GM19193 (cell line): ENCODE results near the gene CCDC85A.

Experiments
- POLR2A ChIP-seq: IDR thresholded peaks from 4 replicates; pipeline ENCODE4 v1.6.1; 2011; ENCODE audit not compliant: insufficient read depth, insufficient read length; ENCODE audit errors: extremely low read depth

Gene CCDC85A

DNA sequence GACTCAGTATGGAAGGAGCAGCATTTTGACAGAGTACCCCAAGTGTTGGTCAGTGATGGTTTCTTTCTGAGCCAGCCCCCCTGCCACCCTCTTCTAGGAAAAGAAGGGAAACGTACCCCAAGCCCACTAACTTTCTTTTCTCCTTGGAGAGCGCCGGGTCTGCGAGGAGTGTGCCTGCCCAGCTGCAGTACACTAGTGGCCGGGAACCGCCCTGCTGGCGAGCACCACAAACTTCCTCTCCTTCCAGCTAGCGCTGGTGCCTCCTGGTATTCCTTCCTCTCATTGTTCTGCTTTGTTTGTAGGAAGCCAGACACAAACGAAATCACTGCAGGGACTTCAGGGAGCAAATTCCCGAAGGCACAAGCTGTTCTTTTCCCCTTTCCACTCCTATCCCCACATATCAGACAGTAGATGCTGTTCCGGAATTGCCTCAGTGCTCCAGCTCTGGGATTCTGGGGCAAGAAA lies 1.8 kb downstream of the CCDC85A start:
- TF ChIP-seq POLR2A, result no peak

DNA sequence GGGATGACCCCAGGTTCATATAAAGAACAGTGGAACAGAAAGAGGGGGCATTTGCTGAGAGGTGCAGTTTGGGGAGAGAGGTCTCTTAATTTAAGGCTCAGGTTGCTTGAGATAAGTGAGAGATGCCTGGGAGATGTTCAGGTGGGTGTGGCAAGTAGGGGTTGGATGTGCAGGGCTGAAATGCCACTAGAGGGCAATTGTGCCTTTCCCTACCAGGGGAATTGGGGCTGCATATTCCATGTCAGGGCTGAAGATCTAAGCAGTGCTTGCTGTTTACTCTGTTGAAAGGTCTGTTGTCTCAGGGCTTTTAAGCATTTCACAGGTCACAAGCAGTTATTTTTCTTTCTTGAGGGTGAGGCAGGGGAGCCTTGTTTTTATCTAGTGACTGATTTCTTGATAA lies 7.8 kb downstream of the CCDC85A start:
- no peak for TF ChIP-seq POLR2A

DNA sequence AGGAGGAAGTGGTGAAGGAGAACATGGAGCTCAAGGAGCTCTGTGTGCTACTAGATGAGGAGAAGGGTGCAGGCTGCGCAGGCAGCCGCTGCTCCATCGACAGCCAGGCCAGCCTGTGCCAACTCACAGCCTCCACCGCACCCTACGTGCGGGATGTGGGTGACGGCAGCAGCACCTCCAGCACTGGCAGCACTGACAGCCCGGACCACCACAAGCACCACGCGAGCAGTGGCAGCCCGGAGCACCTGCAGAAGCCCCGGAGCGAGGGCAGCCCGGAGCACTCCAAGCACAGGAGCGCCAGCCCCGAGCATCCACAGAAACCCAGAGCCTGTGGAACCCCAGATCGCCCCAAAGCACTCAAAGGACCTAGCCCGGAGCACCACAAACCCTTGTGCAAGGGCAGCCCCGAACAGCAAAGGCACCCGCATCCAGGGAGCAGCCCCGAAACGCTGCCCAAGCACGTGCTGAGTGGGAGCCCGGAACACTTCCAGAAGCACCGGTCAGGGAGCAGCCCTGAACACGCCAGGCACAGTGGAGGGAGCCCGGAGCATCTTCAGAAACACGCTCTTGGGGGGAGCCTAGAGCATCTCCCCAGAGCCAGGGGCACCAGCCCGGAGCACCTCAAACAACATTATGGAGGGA lies 9.0 kb downstream of the CCDC85A start:
- no peak for TF ChIP-seq POLR2A

DNA sequence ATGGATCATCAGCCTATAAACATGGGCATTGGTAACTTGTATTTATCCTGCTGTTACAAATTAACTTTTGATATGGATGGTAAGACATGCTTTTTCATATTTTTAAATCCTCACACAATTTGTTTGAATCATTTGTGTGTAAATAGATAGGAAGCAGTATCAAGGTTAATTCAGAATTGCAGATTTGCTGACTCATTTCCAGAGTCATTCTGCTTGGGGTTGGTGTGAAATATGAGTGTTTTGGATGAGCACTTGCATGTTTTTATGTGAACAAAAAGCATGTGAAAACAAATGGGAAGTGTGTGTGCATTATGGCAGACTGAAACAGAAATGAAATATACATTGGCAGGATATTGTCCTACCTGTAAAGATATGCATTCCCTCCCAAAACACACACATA lies 11.8 kb downstream of the CCDC85A start:
- TF ChIP-seq POLR2A, result no peak

DNA sequence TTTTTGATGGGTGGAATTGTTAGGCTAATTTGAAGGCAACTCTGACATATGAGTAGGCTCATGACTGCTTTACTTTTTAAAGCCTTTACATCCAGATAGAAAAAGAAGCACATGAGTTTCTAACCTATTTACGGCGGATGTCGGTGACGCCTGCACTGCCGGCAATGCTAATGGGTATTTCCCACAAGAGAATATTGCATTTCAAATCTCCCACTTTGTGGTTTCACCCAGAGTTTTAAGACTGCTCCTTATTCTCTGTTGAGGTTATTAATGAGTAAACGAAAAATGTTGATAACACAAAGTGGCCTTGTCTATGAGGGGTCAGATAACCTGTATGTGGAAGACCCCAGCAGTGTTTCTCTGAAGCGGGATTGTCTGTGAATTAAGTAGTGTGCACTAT lies 14.0 kb downstream of the CCDC85A start:
- TF ChIP-seq POLR2A, result no peak

DNA sequence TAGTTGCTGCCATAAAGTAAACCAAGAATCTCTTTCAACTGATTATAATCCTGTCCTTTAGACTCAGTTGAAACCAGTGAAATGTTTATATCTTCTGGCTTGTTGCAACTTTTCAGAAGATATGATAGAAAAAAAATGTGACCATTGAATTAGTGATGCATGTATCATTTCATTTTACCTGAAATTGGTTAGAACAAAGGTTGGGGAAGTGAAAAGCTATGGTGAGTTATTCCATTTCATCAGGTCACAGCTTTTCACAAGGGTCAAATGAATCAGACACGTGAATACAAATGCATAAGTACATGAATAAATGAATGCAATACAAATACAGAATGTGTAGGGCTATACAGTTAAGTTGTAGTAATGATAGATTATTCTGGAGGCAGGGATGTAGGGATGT lies 15.1 kb downstream of the CCDC85A start:
- no peak for TF ChIP-seq POLR2A

DNA sequence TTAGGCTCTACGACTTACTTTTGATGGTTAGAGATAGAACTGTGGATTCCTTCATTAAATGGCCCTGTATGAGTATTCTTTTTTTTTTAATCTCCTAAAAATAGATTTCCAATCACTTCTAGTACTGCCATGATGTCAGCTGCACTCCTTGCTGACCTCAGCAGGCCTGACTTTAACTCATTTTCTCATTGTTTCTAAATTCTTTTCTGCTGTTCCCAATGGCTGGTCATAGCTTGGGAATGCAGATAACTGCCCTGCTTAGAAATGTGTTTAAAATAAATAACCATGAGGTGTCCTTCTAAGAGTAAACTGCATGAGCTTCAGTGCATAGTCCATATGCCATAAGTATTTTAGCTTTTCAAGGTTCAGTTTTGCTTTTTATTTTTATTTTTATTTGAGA lies 15.7 kb downstream of the CCDC85A start:
- TF ChIP-seq POLR2A, result no peak

DNA sequence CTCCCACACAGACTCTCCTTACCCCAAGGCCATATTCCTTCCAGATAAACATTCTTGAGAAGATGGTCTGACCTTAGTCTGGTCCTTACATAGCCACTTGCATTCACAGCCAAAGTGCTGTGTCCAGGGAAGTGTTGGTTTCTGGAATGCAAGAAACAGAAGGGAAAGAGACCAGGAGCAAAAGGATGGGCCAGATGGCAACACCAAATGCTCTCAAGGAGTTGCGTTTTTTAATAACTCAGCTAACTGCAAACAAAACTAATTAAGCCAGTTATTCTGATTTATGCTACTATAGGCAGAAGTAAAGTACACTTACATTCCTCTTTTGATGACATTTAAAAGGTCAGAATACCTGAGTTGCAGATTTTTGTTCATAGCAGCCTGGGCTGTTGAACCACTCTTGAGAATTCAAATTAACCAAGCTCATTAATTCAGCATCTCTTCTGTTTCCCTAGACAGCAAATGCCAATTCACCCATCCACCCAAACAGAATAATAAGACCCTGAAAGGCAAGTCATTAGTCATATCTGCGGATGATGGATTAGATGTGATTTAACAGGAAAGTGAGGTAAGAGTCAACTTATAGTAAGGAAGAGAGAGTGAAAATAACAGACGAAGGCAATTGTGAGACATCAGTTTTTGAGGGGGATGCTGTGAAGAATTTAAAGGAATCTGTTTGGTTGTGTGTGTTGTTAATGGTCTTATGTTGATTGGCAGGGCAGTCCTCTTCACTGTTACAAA lies 18.8 kb downstream of the CCDC85A start:
- TF ChIP-seq POLR2A, result no peak

DNA sequence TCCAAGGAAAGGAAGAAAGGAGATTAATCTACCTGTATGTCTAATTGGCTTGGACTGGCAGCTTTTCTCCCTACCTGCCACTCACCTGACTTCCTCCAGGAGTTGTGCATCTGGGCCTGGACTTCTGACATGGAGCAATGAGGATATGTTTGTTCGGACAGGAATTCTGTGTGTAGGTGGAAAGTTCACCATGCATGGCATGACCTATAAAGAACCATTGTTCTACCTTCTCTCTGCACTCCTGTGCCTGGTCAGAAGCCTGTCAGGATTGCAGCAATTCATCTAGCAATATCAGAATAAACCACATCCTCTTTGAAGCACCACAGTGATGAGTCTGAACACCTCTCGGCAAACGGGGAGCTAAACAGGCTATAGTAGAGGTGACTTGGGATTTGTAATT lies 20.8 kb downstream of the CCDC85A start:
- no peak for TF ChIP-seq POLR2A

DNA sequence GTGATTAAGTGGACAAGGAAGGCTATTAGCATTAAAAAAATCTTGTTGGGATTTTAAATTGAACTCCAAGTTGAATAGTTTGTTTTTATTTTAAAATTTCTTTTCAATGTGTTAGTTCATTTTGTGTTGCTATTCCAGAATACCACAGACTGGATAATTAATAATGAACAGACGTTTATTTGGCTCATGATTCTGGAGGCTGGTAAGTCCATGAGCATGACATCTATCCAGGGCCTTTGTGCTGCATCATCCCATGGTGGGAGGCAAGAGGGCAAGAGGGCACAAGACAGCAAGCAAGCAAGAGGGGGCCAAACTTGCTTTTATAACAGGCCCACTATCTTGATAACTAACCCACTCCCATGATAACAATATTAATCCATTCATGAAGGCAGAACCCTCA lies 22.5 kb downstream of the CCDC85A start:
- TF ChIP-seq POLR2A, result no peak

DNA sequence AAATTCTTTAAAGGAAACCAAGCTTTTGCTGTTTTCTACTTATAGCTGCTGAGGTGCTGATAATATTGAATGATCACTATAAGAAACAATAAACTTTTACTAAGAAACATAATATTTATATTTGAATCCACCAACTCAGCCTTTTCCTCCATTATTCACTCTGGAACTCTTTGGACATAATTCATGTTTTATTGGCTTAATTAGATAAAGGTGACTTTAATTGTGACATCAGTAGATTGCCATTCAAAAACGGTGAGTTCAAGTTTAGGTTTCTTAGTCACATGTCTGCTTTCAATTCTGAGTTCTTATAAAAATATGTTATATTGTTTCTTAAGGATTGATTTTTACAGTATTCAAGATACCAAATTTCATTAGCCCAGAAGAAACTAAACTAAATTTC lies 24.0 kb downstream of the CCDC85A start:
- TF ChIP-seq POLR2A, result no peak

DNA sequence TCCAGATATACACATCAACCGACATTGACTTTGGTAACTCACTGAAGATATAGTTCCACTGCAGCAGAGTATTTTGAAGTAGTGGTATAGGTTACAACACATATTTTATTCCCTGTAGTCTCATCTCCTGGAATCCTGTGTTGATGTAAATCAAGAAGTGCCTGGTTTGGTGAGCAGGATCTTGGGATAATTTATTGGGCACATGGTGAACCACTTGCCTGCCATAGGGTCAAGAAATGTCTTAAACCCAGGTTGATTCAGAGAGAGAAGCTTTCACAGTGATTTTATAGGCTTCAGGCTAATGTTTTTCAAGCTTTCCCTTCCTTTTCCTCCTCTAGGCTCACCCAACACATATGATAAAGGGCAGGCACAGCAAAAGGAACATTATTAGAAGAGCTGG lies 24.6 kb downstream of the CCDC85A start:
- TF ChIP-seq POLR2A, result no peak

DNA sequence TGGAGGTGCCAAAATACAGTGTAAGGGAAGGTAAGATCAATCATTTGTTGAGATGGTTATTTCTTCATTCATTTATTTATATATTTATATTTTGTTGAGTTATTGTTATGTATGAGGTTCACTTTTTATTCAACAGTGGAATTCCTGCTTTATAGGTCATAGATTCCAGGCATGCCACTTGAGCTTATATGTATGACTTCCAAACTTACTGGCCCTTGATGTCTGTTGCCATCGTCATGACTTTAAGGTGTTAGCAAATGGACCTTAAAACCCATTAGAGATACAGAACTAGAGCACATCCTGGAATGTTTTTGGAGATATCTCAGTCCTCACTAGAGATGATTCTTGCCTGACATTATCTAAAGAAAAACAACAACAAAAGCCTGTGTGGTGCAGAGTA lies 25.9 kb downstream of the CCDC85A start:
- TF ChIP-seq POLR2A, result no peak

DNA sequence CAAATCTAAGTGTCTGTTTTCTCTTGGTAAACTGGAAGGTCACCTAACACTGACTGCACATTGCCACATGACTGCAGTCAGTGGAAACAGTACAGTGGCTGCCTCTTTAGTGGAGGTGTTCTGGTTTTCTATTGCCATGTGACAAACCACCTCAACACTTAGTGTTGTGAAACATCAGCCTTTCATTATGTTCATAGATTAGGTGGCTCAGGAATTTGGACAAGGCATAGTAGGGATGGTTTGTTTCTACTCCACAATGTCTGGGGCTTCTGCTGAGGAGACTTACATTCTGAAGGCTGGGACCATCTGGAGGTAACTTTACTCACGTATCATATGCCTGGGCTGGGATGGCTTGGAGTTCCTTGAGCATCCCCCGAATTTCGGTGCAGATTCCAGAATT lies 26.5 kb downstream of the CCDC85A start:
- TF ChIP-seq POLR2A, result no peak

DNA sequence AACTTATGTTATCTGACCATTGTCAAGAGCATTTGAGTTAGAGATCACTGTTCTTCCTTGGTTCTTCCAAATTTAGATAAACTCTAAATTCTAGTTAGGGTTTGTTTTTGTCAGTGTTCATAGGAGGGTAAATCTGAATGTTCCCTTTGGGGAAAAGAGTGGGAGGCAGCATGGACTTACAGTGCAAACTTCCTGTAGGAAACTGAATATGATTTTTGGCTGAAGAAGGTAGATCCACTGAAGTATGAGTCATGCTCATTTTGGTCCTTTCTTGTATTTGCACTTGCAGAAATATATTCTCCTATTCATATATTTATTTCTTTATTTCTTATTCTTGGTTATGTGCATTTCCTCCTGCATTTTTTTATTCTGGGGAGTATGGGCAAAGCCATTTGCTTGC lies 27.3 kb downstream of the CCDC85A start:
- no peak for TF ChIP-seq POLR2A

DNA sequence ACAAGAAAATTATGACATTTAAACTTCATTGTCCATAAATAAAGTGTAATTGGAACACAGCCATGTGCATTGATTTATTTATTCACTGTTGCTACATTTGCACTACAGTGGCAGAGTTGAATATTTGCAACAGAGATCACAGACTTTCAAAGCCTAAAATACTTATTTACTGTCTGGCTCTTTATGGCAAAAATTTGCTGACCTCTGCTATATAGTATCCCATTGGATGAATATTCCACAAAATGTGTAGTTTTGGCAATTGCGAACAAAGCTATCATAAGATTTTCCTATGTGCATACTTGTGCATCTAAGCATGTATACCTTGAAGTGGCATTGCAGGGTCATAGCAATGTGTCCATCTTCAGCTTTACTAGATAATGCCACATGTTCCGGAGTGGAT lies 32.1 kb downstream of the CCDC85A start:
- TF ChIP-seq POLR2A, result no peak

DNA sequence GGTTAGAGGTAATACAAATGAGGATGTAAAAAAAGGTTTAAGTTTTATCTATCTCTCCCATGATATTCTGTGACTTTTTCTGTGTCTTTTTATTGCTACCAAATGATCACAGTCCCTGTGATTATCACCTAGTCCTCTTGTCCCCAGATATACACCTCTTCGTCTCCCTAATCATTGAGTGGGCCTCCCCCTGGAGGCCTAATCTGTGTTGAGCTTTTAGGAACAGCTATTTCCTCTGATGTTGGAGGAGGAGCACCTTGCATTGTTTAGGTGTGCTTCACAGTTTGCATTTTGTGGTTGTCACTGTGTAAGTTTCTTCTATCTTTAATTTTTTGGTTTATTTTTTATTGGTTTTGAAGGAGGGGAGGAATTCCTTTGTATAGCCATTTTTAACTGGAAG lies 33.3 kb downstream of the CCDC85A start:
- no peak for TF ChIP-seq POLR2A

DNA sequence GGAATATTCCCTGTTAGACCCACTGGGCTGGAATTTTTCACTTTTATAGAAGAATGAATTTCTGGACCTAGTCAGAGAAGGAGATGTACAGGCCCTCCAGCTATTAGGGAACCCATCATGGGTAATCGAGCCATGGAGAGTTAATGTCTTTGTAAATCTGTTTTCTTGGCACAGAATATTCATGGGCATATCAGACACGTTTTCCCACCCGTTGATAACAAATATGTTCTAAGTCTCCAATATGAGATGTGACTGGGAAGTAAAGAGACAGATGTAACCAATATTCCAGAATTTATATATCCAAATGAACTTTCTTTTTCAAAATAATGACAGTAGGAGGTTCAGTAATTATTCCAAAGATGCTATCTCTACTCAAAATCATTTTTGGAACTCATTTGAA lies 38.7 kb downstream of the CCDC85A start:
- no peak for TF ChIP-seq POLR2A

DNA sequence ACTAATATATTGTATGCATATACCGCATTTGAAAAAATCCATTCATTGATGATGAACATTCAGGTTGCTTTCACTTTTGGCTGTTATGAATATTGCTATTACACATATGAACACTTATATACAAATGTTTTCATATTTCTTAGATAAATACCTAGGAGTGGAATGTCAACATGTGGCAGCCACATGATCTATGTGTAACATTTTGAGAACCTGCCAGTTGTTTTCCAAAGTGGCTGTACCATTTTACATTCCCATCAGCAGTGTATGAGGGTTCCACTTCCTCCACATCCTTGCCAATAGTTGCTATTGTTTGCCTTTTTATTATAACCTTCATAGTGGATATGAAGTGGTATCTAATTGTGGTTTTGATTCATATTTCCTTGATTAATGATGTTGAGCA lies 40.5 kb downstream of the CCDC85A start:
- no peak for TF ChIP-seq POLR2A
